Measurements from ENCODE around the gene KCNT1.

KCNT1 gene

GRCh38 chr9:135701067-135701958 is 672 bp upstream of the KCNT1 start:
- no peak for DNase-seq

- no peak for DNase-seq
Measured at GRCh38 chr9:135703726-135704125, 1.7 kb downstream of the KCNT1 start.

GRCh38 chr9:135704483-135704882 is 2.5 kb downstream of the KCNT1 start:
- no peak for DNase-seq

DNA sequence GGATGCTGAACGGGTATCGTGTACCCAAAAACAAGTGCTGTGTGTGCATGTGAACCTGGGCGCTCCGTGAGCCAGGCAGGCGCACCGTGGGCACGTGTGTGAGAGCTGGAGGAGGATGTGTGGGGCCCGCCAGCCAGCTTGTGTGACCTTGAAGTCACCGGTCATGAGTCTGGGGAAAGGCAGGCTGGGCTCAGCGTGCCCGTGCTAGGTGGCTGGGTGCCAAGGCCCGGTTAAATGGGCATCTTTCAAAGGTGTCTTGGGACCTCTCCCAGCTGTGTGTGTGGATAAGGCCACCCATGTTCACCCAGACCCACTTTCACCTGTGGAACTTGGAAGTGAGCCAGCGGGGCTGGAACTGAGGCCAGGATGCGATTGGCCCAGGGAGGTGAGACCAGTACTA is 3.4 kb downstream of the KCNT1 start:
- DNase-seq: no peak

DNA sequence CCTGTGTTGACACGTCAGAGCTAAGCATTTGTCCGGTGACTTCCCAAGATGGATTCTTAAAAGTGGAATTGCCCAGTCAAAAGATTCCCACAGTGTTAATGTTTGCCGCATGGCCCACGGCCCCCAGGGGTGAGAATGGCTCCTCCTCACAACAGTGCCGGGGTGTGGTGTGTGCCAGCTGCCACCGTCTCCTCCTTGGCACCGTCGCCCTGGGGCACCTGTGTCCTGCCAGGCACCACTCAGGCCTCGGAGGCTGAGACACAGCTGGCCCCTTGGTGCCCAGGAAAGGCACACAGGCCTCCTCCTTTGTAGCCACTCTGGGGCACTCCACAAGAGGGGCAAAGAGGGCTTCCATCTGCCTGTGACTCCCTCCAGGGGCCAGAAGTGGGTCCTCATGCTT is 4.3 kb downstream of the KCNT1 start:
- DNase-seq: no peak

- DNase-seq: no peak
Measured at GRCh38 chr9:135707252-135708138, 5.5 kb downstream of the KCNT1 start.

- no peak for DNase-seq
Measured at GRCh38 chr9:135708164-135708563, 6.2 kb downstream of the KCNT1 start.

DNA sequence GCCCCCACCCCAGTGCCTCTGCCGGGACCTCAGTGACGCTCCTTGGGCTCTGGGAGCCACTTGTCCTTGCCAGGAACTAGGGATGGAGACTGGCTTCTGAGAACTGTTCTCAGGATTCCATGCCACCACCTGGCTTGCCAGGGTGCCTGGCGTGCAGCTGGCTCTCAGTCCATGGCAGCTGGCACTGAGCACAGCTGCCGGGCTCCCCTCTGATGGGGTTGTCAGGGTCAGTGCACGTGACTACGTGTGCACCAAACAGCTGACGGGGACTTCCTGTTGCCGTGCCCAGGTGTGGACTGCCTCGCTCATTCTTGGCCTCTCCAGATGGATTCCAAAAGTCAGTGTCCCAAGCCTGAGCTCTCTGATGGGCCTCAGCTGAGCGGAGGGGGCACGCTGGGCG is 9.4 kb downstream of the KCNT1 start:
- no peak for DNase-seq

GRCh38 chr9:135711881-135712280 is 9.9 kb downstream of the KCNT1 start:
- DNase-seq: no peak

DNA sequence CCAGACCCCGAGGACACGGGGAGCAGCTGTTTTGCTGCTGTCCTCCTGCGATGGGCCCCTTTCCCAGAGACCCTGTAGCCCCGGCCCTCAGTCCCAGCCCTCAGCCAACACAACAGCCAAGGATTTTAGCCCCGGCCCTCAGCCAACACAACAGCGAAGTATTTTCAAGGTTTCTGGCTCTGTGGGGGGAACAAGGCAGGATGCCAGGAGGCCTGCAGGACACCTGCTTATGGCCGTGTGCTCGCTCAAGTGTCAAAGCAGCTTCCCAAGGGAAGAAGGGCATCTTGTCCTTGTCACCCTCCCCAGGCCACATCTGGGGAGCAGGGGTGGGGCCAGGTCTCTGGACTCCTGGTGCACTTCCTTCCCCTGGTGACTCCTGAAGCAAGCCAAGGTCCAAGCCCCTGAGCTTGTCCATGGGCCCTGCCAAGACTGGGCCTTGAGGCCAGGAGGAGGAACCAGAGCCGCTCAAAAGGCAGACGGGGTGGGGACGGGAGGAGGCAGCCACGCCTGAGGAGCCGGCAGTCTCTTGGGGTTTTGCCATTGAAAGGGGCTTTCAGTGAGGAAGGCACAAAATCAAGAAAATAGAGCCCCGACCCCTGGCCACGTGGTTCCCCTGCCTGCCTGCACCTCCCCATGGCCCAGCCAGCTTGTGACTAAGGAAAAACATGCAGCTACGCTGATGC is 10.8 kb downstream of the KCNT1 start:
- no peak for DNase-seq

- no peak for DNase-seq
Measured at GRCh38 chr9:135714242-135715055, 12.5 kb downstream of the KCNT1 start.

DNA sequence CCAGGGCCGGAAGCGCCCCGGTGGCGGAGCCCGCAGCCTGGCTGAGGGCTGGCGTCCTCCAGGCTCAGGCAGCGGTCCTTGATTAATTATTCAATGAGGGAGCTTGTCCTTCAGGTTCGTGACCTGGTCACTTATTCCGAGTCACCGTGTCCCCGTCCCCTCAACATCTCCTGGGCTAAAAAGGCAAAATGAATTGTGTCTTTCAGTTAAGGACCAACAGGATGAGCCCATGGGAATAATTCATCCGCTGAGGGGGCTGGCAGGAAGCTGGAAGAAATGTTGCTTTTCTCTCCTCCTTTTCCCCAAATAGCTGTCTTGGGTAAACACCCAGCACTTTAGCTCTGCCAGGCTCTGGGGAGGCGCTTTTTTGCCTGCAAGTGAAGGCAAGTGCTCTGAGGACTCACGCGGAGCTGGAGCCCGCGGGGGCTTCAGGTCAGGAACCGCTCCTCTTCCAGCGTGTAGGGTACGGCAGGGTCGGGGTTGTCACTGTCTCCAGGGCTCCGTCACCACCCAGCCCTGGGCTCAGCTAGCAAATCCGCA is 13.1 kb downstream of the KCNT1 start:
- no peak for DNase-seq

DNA sequence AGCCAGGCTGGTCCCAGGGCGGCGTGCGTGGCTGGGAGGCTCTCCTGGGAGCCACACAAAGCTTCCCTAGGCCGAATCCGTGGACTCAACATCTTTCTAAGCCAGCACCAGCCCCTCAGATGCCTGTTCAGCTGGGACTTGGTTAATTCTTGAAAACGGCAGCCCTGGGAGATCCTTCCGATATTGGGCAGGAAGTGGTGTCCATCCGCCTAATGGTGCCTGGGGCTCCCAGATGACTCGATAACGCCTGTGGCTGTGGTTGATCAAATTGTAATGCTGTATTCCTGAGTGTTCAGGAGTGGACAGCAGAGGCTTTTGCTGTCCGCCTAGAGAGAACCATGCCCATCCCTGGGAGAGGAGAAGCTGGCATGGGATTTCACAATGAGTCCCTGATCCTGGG is 14.1 kb downstream of the KCNT1 start:
- DNase-seq: no peak

DNA sequence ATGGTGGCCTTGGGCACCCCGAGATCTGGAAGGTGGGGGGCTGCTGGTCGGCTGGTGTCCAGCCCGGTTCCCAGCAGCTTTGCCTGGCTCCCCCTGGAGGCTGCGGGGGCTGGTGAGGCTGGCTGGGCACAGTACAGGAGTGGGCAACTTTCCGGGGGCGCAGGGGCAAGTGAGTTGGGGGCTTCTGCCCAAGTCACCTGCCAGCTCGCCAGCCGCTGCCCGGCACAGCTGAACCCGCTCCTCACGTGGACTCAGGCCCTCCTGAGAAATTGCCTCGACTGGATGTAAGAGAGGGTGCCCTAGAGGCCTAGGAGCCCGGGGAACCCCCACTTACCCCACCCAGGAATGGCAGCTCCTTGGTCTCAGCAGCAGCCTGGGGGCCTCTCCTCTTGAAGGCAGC is 15.4 kb downstream of the KCNT1 start:
- no peak for DNase-seq

GRCh38 chr9:135718616-135719015 is 16.6 kb downstream of the KCNT1 start:
- DNase-seq: peak; percentile 38

GRCh38 chr9:135719472-135719871 is 17.5 kb downstream of the KCNT1 start:
- no peak for DNase-seq

GRCh38 chr9:135722365-135722764 is 20.4 kb downstream of the KCNT1 start:
- no peak for DNase-seq

DNA sequence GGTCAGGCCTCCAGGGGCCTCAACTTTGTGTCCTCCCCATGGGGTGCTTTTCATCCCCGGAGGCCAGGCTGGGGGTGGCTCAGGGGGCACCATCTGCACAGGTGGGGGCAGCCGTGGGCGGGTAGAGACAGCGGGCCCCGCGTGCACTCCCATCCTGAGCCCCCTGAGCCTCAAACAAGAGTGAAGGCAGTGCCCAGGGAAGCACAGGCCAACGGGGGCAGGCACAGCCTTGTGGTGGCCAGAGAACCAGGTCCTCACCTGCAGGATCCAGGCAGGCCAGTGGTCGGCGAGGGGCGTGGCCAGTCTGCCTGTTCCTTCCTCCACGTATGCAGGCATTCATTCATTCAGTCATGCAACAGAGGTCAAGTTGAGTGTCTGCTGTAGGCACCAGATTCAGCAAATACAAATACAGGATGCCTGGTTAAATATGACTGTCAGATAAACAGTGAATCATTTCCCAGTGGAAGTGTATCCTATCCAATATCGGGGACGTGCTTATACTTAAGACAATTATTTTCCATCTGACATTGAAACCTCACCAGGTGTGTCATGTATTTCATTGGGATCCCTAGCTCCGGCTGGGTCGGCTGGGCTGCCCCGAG is 22.3 kb downstream of the KCNT1 start:
- no peak for DNase-seq

DNA sequence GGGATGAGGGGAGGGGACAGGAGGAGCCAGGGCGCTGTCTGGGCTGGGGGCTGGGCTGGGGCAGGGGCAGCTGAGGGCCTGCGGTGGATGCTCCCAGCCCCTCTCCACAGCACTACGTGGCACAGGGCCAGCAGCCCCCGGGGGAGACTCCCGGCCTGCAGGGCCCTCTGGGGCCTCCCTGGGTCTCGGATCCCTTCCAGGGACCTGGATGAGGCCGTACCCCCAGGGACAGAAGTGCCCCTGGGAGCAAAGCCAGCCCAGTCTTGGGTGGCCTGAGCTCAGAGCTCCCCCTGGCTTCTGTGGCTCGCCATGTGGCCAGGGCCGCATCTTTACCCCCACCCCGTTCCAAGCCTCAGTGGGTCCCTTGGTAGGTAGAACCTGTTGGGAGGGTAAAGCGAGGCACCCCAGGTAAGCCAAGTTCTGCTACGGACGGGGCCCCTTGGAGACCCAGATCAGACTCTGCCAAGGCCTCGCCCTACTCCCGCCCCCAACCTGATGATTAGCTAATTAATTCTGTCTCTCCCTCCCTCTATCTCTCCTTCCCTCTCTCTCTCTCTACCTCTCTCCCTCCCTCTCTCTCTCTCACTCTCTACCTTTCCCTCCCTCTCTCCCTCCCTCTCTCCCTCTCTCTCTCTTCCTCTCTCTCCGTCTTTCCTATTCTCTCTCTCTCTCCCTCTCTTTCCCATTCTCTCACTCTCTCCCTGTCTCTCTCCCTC is 24.3 kb downstream of the KCNT1 start:
- DNase-seq: no peak

DNA sequence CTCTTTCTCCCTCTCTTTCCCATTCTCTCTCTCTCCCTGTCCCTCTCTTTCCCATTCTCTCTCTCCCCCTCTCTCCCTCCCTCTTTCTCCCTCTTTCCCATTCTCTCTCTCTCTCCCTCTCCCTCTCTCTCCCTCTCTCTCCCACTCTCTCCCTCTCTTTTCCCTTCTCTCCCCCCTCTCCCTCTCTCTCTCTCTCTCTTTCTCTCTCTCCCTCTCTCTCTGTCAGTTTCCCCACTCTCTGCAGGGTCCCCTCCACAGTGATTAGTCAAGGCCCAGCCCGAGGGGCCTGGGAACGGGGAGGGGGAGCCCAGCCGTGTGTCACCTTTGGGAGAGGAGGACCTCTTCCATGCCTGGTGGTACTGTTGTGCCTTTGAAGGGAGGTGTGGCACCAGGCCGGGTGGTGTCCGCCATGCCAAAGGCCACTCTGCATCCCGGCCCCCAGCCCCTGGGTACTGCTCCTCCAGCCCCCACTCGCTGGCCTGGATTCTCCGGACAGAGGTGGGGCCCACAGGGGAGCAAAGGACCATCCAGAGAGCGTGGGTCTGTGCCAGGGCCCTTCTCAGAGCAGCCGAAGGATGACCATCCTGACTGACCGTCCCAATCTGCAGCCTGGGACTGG is 25.4 kb downstream of the KCNT1 start:
- DNase-seq: no peak

All from suppressor macrophage treated with lipopolysaccharide for 4 hours (primary cell).